ENCODE data around the gene SLC8A2.
A peak's percentile ranks its signal among the peaks of the same experiment; 100 is the strongest.

Gene SLC8A2

GRCh38 chr19:47417107-47417745 lies 54.5 kb downstream of the SLC8A2 start:
- Histone ChIP-seq H4K8ac (ENCODE audit: low read depth, low read length) (no peak overlapping the region), H3K14ac (ENCODE audit: low read length) (no peak overlapping the region), H3K36me3 (replicated peaks in 1 of 2; ENCODE audit: control insufficient read depth in 2 of 2, insufficient read depth in 2 of 2, low read length in 2 of 2) (peaks cover 12 to 36% of the 10 kb centered on the region in 2 donors), H3K23ac (ENCODE audit: low read depth, low read length, poor library complexity) (no peak overlapping the region), H3K4ac (ENCODE audit: low read length) (no peak overlapping the region), H2BK120ac (ENCODE audit: low read depth, low read length) (no peak overlapping the region), H2BK15ac (ENCODE audit: low read length) (no peak overlapping the region), H3K27me3 (ENCODE audit: control insufficient read depth in 3 of 3, insufficient read depth in 3 of 3, low read depth in 1 of 3, low read length in 3 of 3) (peaks cover 0 to 19% (median 0%) of the 10 kb centered on the region in 3 experiments), H3K79me1 (ENCODE audit: low read depth, low read length) (peaks cover 9% of the 10 kb centered on the region), H3K27ac (replicated peaks; ENCODE audit: low read length) (no peak overlapping the region), H2AK5ac (ENCODE audit: low read depth, low read length) (no peak overlapping the region), H2BK12ac (ENCODE audit: low read length) (no peak overlapping the region), H3K4me1 (ENCODE audit: control insufficient read depth in 2 of 2, insufficient read depth in 1 of 2, low read depth in 1 of 2, low read length in 2 of 2) (peaks cover 30 to 35% of the 10 kb centered on the region in 2 donors), H2AFZ (ENCODE audit: low read length) (no peak overlapping the region), H3K9me3 (replicated peaks in 1 of 2; ENCODE audit: control insufficient read depth in 2 of 2, insufficient read depth in 1 of 2, low read depth in 1 of 2, low read length in 2 of 2) (peaks cover 0 to 2% of the 10 kb centered on the region in 2 donors), H3K18ac (ENCODE audit: low read length) (no peak overlapping the region), H3K4me2 (ENCODE audit: insufficient read depth, low read length, poor library complexity, severe bottlenecking) (peak overlapping the region; percentile 98), H2BK5ac (ENCODE audit: low read length) (no peak overlapping the region), H3K9ac (ENCODE audit: low read depth, low read length, poor library complexity) (peak overlapping the region; percentile 86), H4K91ac (ENCODE audit: low read depth, low read length, poor library complexity) (no peak overlapping the region), H3K4me3 (ENCODE audit: low read length in 2 of 2) (peak overlapping the region in 1 of 2 donors; percentile 53)
- no CpG with 5 or more reads among the region's 18 CpGs for WGBS, 2 donors (ENCODE audit: extremely low coverage in 2 of 2, insufficient read length in 2 of 2, insufficient replicate concordance in 1 of 2)
- DNase-seq (ENCODE audit: low spot score), result no peak

GRCh38 chr19:47416643-47416985 lies 55.1 kb downstream of the SLC8A2 start:
- Histone ChIP-seq H3K79me1 (ENCODE audit: low read depth, low read length) (peaks cover 9% of the 10 kb centered on the region), H3K36me3 (replicated peaks in 1 of 2; ENCODE audit: control insufficient read depth in 2 of 2, insufficient read depth in 2 of 2, low read length in 2 of 2) (peaks cover 12 to 36% of the 10 kb centered on the region in 2 donors)

GRCh38 chr19:47415953-47416642 lies 55.6 kb downstream of the SLC8A2 start:
- Histone ChIP-seq H2BK12ac (ENCODE audit: low read length) (no peak overlapping the region), H2AK5ac (ENCODE audit: low read depth, low read length) (peak overlapping the region; percentile 36), H3K4me2 (ENCODE audit: insufficient read depth, low read length, poor library complexity, severe bottlenecking) (no peak overlapping the region), H3K4me1 (ENCODE audit: control insufficient read depth in 2 of 2, insufficient read depth in 1 of 2, low read depth in 1 of 2, low read length in 2 of 2) (peaks cover 24 to 25% of the 10 kb centered on the region in 2 donors), H4K91ac (ENCODE audit: low read depth, low read length, poor library complexity) (no peak overlapping the region), H3K27me3 (ENCODE audit: control insufficient read depth in 3 of 3, insufficient read depth in 3 of 3, low read depth in 1 of 3, low read length in 3 of 3) (peaks cover 0 to 18% (median 0%) of the 10 kb centered on the region in 3 experiments), H3K14ac (ENCODE audit: low read length) (no peak overlapping the region), H3K79me1 (ENCODE audit: low read depth, low read length) (peaks cover 9% of the 10 kb centered on the region), H3K9ac (ENCODE audit: low read depth, low read length, poor library complexity) (peak overlapping the region; percentile 9), H3K9me3 (replicated peaks in 1 of 2; ENCODE audit: control insufficient read depth in 2 of 2, insufficient read depth in 1 of 2, low read depth in 1 of 2, low read length in 2 of 2) (peaks cover 0 to 2% of the 10 kb centered on the region in 2 donors), H2BK5ac (ENCODE audit: low read length) (no peak overlapping the region), H2BK120ac (ENCODE audit: low read depth, low read length) (no peak overlapping the region), H3K18ac (ENCODE audit: low read length) (no peak overlapping the region), H3K27ac (replicated peaks; ENCODE audit: low read length) (no peak overlapping the region), H3K4ac (ENCODE audit: low read length) (no peak overlapping the region), H3K36me3 (replicated peaks in 1 of 2; ENCODE audit: control insufficient read depth in 2 of 2, insufficient read depth in 2 of 2, low read length in 2 of 2) (peaks cover 12 to 36% of the 10 kb centered on the region in 2 donors), H3K23ac (ENCODE audit: low read depth, low read length, poor library complexity) (no peak overlapping the region), H4K8ac (ENCODE audit: low read depth, low read length) (no peak overlapping the region), H2BK15ac (ENCODE audit: low read length) (no peak overlapping the region), H3K4me3 (ENCODE audit: low read length in 2 of 2) (no peak overlapping the region), H2AFZ (ENCODE audit: low read length) (no peak overlapping the region)
- WGBS, 2 donors (ENCODE audit: extremely low coverage in 2 of 2, insufficient read length in 2 of 2, insufficient replicate concordance in 1 of 2), result no CpG with 5 or more reads among the region's 21 CpGs
- no peak for DNase-seq (ENCODE audit: low spot score)

More at GRCh38 chr19:47416643-47416985, 55.1 kb downstream of the SLC8A2 start:
- no peak overlapping the region for H2BK120ac ChIP-seq (ENCODE audit: low read depth, low read length)
- H4K91ac ChIP-seq (ENCODE audit: low read depth, low read length, poor library complexity), result no peak overlapping the region
- H2AFZ ChIP-seq (ENCODE audit: low read length), result no peak overlapping the region
- no peak overlapping the region for H3K4me2 ChIP-seq (ENCODE audit: insufficient read depth, low read length, poor library complexity, severe bottlenecking)
- no peak overlapping the region for H2BK5ac ChIP-seq (ENCODE audit: low read length)
- no CpG with 5 or more reads among the region's 12 CpGs for WGBS, 2 donors (ENCODE audit: extremely low coverage in 2 of 2, insufficient read length in 2 of 2, insufficient replicate concordance in 1 of 2)
- H3K27me3 ChIP-seq (ENCODE audit: control insufficient read depth in 3 of 3, insufficient read depth in 3 of 3, low read depth in 1 of 3, low read length in 3 of 3), result peaks cover 0 to 18% (median 0%) of the 10 kb centered on the region in 3 experiments
- no peak overlapping the region for H3K23ac ChIP-seq (ENCODE audit: low read depth, low read length, poor library complexity)
- no peak overlapping the region for H3K14ac ChIP-seq (ENCODE audit: low read length)
- H3K18ac ChIP-seq (ENCODE audit: low read length), result no peak overlapping the region
- H3K27ac ChIP-seq (replicated peaks; ENCODE audit: low read length), result no peak overlapping the region
- H3K9me3 ChIP-seq (replicated peaks in 1 of 2; ENCODE audit: control insufficient read depth in 2 of 2, insufficient read depth in 1 of 2, low read depth in 1 of 2, low read length in 2 of 2), result peaks cover 0 to 2% of the 10 kb centered on the region in 2 donors
- peak overlapping the region; percentile 61 for H2AK5ac ChIP-seq (ENCODE audit: low read depth, low read length)
- no peak overlapping the region for H2BK15ac ChIP-seq (ENCODE audit: low read length)
- H4K8ac ChIP-seq (ENCODE audit: low read depth, low read length), result no peak overlapping the region
- H2BK12ac ChIP-seq (ENCODE audit: low read length), result no peak overlapping the region
- H3K9ac ChIP-seq (ENCODE audit: low read depth, low read length, poor library complexity), result peak overlapping the region; percentile 15
- no peak overlapping the region for H3K4ac ChIP-seq (ENCODE audit: low read length)
- no peak for DNase-seq (ENCODE audit: low spot score)
- no peak overlapping the region for H3K4me3 ChIP-seq (ENCODE audit: low read length in 2 of 2)
- peaks cover 29 to 31% of the 10 kb centered on the region in 2 donors for H3K4me1 ChIP-seq (ENCODE audit: control insufficient read depth in 2 of 2, insufficient read depth in 1 of 2, low read depth in 1 of 2, low read length in 2 of 2)

GRCh38 chr19:47414469-47414868 lies 57.2 kb downstream of the SLC8A2 start:
- Histone ChIP-seq H3K23ac (ENCODE audit: low read depth, low read length, poor library complexity) (peak overlapping the region; percentile 73), H3K4me2 (ENCODE audit: insufficient read depth, low read length, poor library complexity, severe bottlenecking) (no peak overlapping the region), H2BK15ac (ENCODE audit: low read length) (no peak overlapping the region), H3K9ac (ENCODE audit: low read depth, low read length, poor library complexity) (peak overlapping the region; percentile 60), H3K79me1 (ENCODE audit: low read depth, low read length) (peaks cover 9% of the 10 kb centered on the region), H3K18ac (ENCODE audit: low read length) (no peak overlapping the region), H3K4me3 (ENCODE audit: low read length in 2 of 2) (no peak overlapping the region), H3K36me3 (replicated peaks in 1 of 2; ENCODE audit: control insufficient read depth in 2 of 2, insufficient read depth in 2 of 2, low read length in 2 of 2) (peaks cover 12 to 36% of the 10 kb centered on the region in 2 donors), H2BK120ac (ENCODE audit: low read depth, low read length) (no peak overlapping the region), H3K27ac (replicated peaks; ENCODE audit: low read length) (no peak overlapping the region), H2AFZ (ENCODE audit: low read length) (no peak overlapping the region), H2BK5ac (ENCODE audit: low read length) (no peak overlapping the region), H3K4ac (ENCODE audit: low read length) (no peak overlapping the region), H3K4me1 (ENCODE audit: control insufficient read depth in 2 of 2, insufficient read depth in 1 of 2, low read depth in 1 of 2, low read length in 2 of 2) (peaks cover 9 to 12% of the 10 kb centered on the region in 2 donors), H4K8ac (ENCODE audit: low read depth, low read length) (peak overlapping the region; percentile 96), H3K14ac (ENCODE audit: low read length) (peak overlapping the region; percentile 21), H4K91ac (ENCODE audit: low read depth, low read length, poor library complexity) (no peak overlapping the region), H3K27me3 (ENCODE audit: control insufficient read depth in 3 of 3, insufficient read depth in 3 of 3, low read depth in 1 of 3, low read length in 3 of 3) (peaks cover 0 to 18% (median 0%) of the 10 kb centered on the region in 3 experiments), H2AK5ac (ENCODE audit: low read depth, low read length) (peak overlapping the region; percentile 21), H2BK12ac (ENCODE audit: low read length) (peak overlapping the region; percentile 73), H3K9me3 (replicated peaks in 1 of 2; ENCODE audit: control insufficient read depth in 2 of 2, insufficient read depth in 1 of 2, low read depth in 1 of 2, low read length in 2 of 2) (peaks cover 0 to 2% of the 10 kb centered on the region in 2 donors)
- no CpG with 5 or more reads among the region's 21 CpGs for whole genome bisulfite sequencing, 2 donors (ENCODE audit: extremely low coverage in 2 of 2, insufficient read length in 2 of 2, insufficient replicate concordance in 1 of 2)
- no peak for DNase-seq (ENCODE audit: low spot score)

Measured in neuronal stem cell (in vitro differentiated cells).